SH-SY5Y (cell line): Measurements from ENCODE around the gene IQGAP1.

Experiments
- GATA2 ChIP-seq: IDR thresholded peaks from 2 replicates; pipeline ENCODE4 v1.6.1; 2011; ENCODE audit warnings: mild to moderate bottlenecking, low read depth, low read length
- GATA3 ChIP-seq: IDR thresholded peaks from 2 replicates; pipeline ENCODE4 v1.6.1; 2011; ENCODE audit warnings: low read depth, mild to moderate bottlenecking, low read length, moderate library complexity

GRCh38 chr15:90497376-90497775 lies 109.3 kb downstream of the IQGAP1 start:
- TF ChIP-seq GATA2 (no peak), GATA3 (no peak)
